HG02678 (cell line): Measurements from ENCODE around the gene FLNC.

ENCODE experiments used
- ATAC-seq: cut with Tn5 transposase; IDR thresholded peaks from one replicate; pipeline ENCODE4 v1.9.1; 2021; ENCODE audit warnings: mild to moderate bottlenecking, moderate library complexity; ENCODE audit not compliant: unreplicated experiment

The FLNC gene

DNA sequence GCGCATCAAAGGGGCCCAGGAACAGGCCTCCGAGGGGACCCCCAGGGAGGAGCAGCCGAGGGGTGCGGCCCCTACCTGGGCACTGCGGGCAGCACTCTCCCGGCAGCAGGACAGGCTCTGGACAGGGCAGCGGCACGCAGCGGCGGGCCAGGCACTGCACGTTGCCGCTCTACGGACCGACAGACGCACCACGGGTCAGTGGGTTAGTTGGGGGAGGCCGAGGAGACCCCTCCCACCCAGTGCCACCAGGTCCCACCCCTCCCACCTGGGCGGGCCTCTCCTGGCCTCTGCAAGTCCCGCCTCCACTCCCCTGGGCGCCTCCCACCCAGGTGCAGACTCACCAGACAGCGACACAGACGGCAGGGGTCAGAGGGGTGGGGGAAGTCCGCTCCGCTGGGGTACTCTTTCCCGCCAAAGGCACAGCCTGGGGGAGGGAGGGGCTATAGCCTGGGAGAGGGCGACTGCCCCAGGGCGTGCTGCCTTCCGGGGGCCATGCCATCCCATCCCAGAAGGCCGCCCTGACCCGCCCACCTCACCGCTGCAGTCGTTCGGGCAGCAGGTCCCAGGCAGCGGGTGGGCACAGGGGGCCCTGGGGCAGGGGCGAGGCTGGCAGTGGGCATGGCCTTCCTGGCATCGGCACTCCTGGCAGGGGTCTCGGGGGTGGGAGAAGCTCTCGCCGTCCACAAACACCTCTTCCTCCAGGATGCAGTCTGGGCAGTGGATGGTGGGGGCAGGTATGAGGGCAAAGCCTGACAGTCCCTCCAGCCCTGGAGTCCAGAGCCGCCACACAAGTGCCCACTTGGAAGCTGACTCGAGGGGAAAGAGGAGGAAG is 61.1 kb downstream of the FLNC start:
- no peak for ATAC-seq

DNA sequence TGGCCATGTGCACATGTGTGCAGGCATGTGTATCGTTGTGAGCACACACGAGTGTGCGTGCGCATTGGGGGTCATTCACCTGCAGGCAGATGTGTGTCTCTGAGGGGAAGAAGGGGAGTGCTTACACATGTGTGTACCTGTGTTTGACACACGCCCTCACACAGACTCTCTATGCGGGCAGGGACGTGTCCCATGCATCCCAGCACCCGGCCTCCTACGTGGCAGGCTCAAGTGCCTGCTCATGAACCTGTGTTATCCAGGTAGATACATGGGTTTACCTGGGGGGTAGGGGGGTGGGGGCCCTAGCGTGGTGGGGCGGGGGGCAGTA is 61.7 kb downstream of the FLNC start:
- no peak for ATAC-seq

DNA sequence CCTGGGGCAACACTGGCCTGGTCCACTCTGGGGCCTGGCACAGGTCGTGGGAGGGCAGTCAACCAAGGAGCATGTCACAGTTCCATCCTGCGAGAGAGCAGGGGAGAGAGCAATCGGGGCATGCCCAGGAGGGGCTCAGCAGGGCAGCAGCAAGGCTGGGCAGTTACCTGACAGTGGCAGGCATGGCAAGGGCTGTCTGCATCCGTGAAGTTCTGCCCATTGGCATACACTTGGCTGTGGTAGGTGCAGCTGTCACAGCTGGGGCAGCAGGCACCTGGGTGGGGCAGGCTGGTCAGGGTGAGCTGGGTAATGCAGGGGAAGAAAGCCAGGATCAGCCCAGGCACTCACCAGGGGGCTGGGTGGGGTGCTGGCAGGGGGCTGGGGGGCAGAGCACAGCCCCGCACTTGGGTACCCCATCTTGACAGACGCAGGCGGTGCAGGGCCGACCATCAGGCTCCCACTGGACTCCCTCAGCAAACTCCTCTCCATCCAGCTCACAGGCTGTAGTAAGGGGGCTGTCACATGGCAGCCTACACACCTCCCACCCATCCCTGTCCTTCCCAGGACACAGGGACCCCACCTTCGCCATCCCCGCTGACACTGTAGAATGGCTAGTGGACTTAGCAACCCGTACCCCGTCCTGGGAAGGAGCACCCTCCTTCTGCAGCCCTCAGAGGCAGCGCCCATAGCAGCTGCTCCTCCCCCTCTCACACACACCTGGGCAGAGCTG is 62.5 kb downstream of the FLNC start:
- no peak for ATAC-seq

DNA sequence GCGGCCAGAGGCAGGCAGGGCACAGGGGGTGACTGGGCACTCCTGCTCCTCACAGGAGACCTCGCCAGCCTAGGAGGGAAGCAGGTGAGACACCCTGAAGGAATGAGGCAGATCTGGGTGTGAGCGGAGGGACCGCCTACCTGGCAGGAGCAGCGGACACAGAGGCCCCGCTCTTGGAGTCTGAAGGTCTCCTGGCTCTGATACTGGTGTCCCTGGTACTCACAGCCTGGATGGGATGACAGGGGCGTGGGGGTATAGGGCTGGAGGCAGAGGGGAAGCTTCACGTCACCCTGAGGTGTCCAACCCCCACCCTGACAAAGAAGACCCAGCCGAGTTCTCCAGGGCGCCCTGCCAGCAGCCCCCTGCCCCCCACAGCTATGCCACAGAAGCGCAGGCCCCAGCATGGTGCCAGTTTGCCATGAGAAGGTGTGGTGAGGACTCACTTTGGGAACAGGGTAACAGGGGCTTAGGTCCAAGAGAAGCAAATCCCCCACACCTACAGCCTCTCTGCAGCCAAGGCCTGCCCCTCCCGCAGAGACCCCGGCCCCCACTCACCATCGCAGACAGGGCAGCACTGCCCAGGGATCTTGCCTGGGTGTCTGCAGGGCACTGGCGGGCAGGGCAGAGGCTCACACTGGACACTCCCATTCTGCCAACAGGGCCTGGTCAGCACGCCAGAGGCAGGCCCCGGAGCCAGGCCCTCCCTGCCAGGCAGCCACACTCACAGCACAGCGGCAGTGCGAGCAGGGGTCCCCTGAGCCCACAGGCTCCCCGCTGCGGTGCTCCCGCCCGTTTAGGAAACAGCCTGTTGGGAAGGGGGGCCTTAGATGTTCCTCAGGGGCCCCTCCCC is 63.3 kb downstream of the FLNC start:
- no peak for ATAC-seq

DNA sequence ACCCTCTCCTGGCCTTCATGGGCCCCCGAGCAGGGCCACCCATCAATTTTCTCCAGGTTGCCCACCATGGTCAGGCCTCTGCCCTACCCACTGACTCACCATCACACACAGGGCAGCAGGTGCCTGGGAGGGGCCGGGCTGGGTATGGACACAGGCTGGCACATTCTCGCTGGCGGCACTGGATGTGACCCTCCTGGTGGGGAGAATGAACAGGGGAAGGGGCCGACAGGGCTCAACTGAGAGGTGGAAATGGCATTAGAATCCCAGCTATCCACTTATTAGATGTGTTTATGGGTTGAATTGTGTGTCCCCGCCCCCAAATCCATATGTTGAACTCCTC is 63.9 kb downstream of the FLNC start:
- ATAC-seq = no peak

DNA sequence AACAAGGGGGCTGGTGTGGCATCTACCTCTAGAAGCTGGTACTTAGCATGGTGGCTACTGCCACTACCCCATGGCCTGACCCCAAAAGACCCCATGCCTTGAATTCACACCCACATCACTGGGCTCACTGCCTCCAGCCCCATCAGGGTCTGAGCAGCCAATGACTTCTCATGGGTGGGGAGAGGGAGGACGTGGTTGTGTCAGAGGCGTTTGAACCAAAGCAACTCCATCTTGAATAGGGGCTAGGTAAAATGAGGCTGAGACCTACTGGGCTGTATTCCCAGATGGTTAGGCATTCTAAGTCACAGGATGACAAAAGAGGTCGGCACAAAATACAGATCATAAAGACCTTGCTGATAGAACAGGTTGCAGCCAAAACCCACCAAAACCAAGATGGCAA is 65.1 kb downstream of the FLNC start:
- no peak for ATAC-seq

DNA sequence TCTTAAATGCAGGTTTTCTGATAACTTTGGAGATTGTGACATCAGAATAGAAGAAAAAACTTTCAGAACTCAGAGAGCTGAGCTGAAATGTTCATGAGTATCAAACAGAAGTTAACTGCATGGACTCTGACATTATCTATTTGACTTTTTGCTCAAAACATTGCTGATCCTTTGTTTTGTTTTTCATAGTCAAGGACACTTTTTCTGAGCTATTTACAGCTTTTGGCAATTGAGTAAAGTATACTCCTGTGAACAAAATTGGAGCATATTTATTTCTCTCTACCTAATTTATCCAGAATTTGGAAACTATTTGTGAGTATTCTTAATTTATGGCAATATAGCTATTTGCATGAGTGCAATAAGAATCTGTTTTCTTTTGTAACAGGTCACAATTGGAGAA is 69.2 kb downstream of the FLNC start:
- ATAC-seq = no peak

DNA sequence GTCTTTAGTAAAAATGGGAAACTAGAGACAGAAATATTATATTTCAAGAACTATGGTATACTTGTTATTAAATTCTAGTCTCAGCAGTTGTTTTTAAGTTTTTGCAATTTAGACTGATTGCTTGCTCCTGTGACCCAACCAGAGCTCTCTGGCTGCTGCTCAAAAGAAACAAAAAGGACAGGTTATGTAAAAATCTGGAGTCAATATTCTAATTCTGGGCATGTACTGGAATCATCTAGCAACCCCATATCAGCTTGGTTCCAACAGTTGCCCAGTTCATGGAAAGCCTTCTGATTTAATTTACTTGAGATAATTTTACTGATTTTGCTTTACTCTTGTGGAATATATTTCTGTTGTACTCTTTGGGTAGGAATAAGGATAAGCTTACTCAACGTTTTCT is 70.0 kb downstream of the FLNC start:
- ATAC-seq = no peak

DNA sequence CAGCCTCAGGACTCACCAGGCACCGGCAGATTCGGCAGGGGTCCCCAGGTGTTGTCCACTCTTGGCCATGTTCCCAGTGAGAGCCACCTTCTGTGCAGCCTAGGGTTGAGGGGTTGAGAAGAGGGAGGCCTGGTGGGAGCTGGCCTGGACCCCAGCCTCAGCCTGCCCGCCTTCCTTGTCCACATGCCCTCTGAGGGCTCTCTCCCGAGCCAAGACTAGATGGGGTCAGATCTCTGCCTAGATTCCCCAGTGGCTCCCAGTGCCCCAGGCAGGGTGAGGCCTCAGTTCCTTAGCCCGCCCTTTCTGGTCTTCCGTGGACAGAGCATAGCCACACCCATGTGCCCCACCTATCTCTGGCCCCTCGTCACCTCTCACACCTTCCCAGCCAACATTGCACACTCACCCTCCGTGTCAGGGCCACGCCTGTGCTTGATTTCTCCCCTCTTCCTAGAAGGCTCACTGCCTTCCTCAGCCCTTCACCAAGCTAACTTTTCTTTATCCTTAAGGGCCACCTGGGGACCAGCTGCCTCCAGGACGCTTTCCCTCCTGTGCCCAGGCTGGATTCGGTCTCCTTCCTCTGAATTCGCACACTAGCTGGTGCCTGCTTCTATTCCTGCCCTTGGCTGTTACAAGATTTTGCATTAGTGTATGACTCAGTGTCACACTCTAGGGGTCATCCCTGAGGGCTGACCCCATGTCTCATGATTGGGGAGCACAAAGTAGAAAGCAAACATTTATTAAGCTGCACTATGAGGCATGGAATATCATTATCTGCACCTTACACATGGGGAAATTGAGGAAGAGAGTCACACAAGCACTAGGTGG is 72.8 kb downstream of the FLNC start:
- ATAC-seq = no peak

DNA sequence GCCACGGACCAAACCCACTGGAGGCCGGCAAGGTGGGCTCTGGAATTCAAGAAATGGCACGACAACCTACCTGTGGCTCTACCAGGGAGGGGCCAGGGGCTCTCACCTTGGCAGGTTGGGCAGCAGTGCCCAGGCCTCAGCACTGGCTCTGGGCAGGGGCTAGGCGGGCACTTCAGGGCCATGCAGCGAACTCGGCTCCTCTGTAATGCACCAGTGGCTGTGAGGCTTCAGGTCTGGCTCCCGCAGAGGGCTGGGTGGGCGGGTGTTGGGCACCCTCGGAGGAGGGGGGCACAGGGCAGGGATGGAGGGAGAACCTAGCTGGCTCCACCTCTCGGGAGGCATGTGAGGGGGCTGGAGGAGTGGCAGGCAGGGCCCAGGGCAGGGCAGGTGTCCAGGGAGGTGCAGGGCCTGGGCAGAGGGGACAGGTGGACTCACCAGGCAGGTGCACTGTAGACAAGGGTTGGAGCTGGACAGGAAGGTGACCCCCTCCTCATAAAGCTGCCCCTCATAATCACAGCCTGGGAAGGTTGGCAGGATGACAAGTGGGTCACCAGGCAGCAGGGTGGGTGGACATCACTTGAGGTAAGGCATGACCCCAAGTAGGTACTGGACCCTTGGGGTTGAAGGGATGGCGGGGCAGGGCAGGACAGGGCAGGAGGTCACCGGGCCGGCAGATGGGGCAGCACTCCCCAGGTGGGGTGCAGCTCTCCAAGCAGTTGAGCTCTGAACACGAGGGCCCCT is 73.6 kb downstream of the FLNC start:
- no peak for ATAC-seq

DNA sequence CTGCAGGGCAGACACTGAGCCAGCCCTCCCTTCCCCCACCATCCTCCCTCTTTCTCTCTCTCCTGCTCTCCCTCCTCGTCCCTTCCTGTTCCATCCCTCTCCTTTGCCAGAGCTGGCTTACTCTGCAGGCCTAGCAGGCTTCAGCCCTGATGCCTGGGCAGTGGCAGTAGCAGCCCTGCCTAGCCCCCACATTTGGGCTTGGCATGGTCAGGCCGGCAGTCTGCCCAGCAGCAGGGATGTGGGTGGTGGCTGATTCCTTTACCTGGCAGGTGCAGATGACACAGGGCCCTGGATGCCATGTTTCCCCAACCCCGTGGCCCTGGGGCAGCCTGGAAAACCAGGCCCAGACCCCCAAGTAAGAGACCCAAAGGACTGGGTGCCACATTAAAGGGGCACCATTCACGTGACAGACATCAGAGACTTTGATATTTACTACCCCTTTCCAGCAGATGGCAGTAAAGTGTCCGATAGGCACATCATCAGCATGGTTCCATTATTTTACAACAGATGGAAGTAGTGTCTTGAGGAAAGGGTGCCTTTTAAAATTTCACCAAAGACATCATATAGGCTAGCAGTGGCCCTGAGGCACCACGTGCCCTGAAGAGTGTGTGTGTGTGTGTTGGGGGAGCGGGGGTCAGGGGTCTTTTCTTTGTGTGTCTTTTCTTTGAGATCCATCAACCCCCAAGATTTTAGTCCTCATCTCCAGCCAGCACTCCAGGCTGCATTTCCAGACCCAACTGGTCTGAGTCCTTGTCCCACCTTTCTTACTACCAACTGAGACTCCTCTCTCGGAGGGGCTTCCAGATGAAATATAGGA is 74.4 kb downstream of the FLNC start:
- ATAC-seq = no peak

DNA sequence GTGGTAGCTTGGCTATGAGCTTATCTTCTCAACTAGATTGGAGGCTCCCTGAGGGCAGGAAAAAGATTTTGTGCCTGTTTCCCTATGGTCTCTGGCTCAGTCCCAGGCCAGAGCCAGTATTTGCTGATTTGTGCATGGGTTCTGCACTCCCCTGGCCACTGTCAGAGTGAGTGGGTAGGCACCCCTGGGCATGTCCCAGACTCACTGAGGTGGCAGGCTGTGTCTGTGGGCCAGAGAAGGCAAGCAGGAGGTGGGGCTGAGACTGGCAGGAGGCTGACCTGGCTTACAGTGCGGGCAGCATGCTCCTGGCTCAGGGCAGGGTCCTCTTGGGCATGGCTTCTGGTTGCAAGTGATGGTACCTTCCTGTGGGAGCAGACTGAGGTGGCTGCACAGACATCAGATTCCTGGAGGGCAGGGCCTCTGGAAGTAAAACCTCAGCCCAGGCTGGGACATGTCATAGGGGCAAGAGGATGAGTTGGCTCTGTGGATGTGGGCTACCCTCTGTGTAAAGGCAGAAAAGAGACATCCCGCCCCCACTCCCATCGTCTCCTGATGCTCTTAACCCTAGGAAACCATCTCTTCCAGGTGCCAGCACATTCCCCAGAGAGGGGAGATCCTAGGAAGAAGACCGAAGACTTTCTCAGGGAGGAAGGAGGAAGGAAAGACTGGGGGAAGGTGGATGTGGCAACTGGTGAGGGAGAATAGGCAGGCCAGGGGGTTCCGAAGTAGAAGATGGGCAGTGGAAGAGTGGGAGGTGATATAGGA is 76.0 kb downstream of the FLNC start:
- no peak for ATAC-seq

DNA sequence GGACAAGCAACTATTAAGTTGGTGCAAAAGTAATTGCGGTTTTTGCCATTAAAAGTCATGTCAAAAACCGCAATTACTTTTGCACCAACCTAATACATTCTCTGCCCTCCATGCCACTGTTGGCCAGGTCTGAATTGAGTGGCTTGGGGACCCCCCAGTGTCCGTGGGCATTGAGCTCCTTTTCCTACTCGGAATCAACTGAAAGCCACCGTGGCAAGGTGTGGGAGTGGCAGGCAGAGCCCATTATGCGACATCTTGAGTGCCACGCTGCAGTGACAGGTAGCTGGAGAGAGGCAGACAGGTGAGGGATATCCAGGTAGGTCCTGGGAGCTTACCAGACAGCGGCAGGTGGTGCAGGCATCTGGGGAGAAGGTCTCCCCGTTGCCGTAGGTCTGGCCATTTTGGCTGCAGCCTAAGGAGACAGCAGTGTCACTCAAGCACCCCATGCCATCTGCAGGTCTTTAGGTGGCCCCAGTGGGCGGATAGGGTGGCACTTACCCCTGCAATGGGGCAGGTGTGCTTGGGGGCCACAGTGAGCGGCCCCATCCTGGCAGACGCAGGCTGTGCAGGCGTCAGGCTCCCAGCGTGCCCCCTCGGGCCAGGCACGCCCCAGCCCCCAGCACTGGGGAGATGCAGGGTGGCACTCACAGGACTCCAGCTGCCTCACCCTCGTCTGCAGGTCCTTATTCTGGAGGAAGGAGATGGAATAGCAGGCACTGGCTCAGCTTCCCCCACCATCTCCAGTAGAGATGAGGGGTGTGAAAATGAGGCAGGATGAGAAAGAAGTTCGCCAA is 76.8 kb downstream of the FLNC start:
- ATAC-seq = no peak
